Astrocyte (in vitro differentiated cells and primary cell): Measurements from ENCODE around the gene CDK17. TPM values are rescaled to one million over a fixed set of nuclear protein-coding genes. Genes with fewer than 3 reads are reported as not detected.

Experiments
- DNase-seq: peaks from one replicate; pipeline ENCODE4 v3.0.0-alpha.2; 2010; ENCODE audit warnings: low read depth
- FAIRE-seq: peaks from 2 replicates; lab custom pipeline; 2011; peaks lifted over from hg19 to GRCh38; lab: Jason Lieb, UNC
- H2AFZ ChIP-seq: 2 replicates; pipeline ENCODE4 v1.6.0; 2012; ENCODE audit warnings: low read depth, low read length, inconsistent platforms
- H3K27ac ChIP-seq: 2 replicates; pipeline ENCODE4 v1.5.1; 2011; ENCODE audit warnings: low read depth, low read length, inconsistent platforms
- H3K27me3 ChIP-seq: 2 replicates; pipeline ENCODE4 v1.6.0; 2011; ENCODE audit warnings: low read length, inconsistent platforms; ENCODE audit not compliant: insufficient read depth
- H3K36me3 ChIP-seq: 2 replicates; pipeline ENCODE4 v1.5.1; 2011; ENCODE audit warnings: low read length, inconsistent platforms; ENCODE audit not compliant: insufficient read depth
- H3K4me1 ChIP-seq: 2 replicates; pipeline ENCODE4 v1.5.1; 2011; ENCODE audit warnings: low read length, inconsistent platforms; ENCODE audit not compliant: insufficient read depth
- H3K4me2 ChIP-seq: 2 replicates; pipeline ENCODE4 v1.6.0; 2012; ENCODE audit warnings: low read length, inconsistent platforms
- H3K4me3 ChIP-seq: 2 replicates; pipeline ENCODE4 v1.5.1; 2011; ENCODE audit warnings: low read depth, mild to moderate bottlenecking, low read length, inconsistent platforms; ENCODE audit not compliant: insufficient read depth
- H3K79me2 ChIP-seq: 2 replicates; pipeline ENCODE4 v1.6.0; 2012; ENCODE audit warnings: mild to moderate bottlenecking, low read length, inconsistent platforms; ENCODE audit not compliant: insufficient read depth
- H3K9ac ChIP-seq: 2 replicates; pipeline ENCODE4 v1.6.0; 2012; ENCODE audit warnings: mild to moderate bottlenecking, low read length, inconsistent platforms
- H3K9me3 ChIP-seq: 2 replicates; pipeline ENCODE4 v1.5.1; 2012; ENCODE audit warnings: low read depth, mild to moderate bottlenecking, low read length, inconsistent platforms; ENCODE audit not compliant: insufficient read depth
- H4K20me1 ChIP-seq: 2 replicates; pipeline ENCODE4 v1.6.0; 2012; ENCODE audit warnings: low read length, inconsistent platforms; ENCODE audit not compliant: insufficient read depth
- H3K27ac Mint-ChIP-seq: one replicate; pipeline ENCODE4 v1.8.0; 2021; ENCODE audit warnings: mild to moderate bottlenecking, mixed read lengths; ENCODE audit not compliant: unreplicated experiment
- H3K27me3 Mint-ChIP-seq: one replicate; pipeline ENCODE4 v1.8.0; 2021; ENCODE audit warnings: low read depth, mixed read lengths; ENCODE audit not compliant: unreplicated experiment
- H3K36me3 Mint-ChIP-seq: one replicate; pipeline ENCODE4 v1.8.0; 2021; ENCODE audit warnings: low read depth, mixed read lengths; ENCODE audit not compliant: unreplicated experiment
- H3K4me1 Mint-ChIP-seq: one replicate; pipeline ENCODE4 v1.8.0; 2021; ENCODE audit warnings: low read depth, mixed read lengths; ENCODE audit not compliant: unreplicated experiment
- H3K4me3 Mint-ChIP-seq: one replicate; pipeline ENCODE4 v1.8.0; 2021; ENCODE audit warnings: mild to moderate bottlenecking, moderate library complexity, mixed read lengths; ENCODE audit not compliant: unreplicated experiment
- H3K9me3 Mint-ChIP-seq: one replicate; pipeline ENCODE4 v1.8.0; 2021; ENCODE audit warnings: mild to moderate bottlenecking, mixed read lengths; ENCODE audit not compliant: unreplicated experiment
- CTCF ChIP-seq: IDR thresholded peaks from 2 replicates; pipeline ENCODE4 v1.5.1; 2011; ENCODE audit warnings: low read depth, mild to moderate bottlenecking, inconsistent platforms, low read length, moderate library complexity; ENCODE audit not compliant: insufficient read depth
- EZH2 ChIP-seq: IDR thresholded peaks from 2 replicates; pipeline ENCODE4 v1.6.1; 2012; ENCODE audit warnings: mild to moderate bottlenecking, low read length, inconsistent platforms; ENCODE audit not compliant: insufficient read depth
- total RNA-seq: library from RNA; stranded (reverse); gene quantifications from 2 replicates; pipeline ENCODE4 v1.2.1, GENCODE V29; 2021

Gene CDK17
- total RNA-seq, 1 donor from 2014 or later: 64.2 TPM

GRCh38 chr12:96234591-96235483, 165.4 kb downstream of the CDK17 start:
- no peak overlapping the region for H3K4me3 Mint-ChIP-seq
- H3K36me3 Mint-ChIP-seq: peaks cover 15% of the 10 kb centered on the region
- TF ChIP-seq CTCF (no peak), EZH2 (no peak)
- Histone ChIP-seq H3K9ac (peak overlapping the region; percentile 32), H3K27me3 (no peaks in the 10 kb centered on the region), H3K4me1 (peaks cover 56% of the 10 kb centered on the region), H3K36me3 (peaks cover 6% of the 10 kb centered on the region), H4K20me1 (peaks cover 91% of the 10 kb centered on the region), H2AFZ (no peak overlapping the region), H3K27ac (peak overlapping the region; percentile 28), H3K4me3 (no peak overlapping the region), H3K79me2 (peaks cover 90% of the 10 kb centered on the region), H3K4me2 (peak overlapping the region; percentile 20), H3K9me3 (no peaks in the 10 kb centered on the region)
- no peaks in the 10 kb centered on the region for H3K27me3 Mint-ChIP-seq
- no peaks in the 10 kb centered on the region for H3K9me3 Mint-ChIP-seq
- FAIRE-seq (no peak), DNase-seq (no peak)
- H3K27ac Mint-ChIP-seq: no peak overlapping the region
- H3K4me1 Mint-ChIP-seq: peaks cover 34% of the 10 kb centered on the region

GRCh38 chr12:96233939-96234461, 166.2 kb downstream of the CDK17 start:
- peaks cover 88% of the 10 kb centered on the region for H3K79me2 ChIP-seq
- H3K4me3 Mint-ChIP-seq: no peak overlapping the region

More at GRCh38 chr12:96233939-96234461, 166.2 kb downstream of the CDK17 start:
- H3K36me3 ChIP-seq: peaks cover 6% of the 10 kb centered on the region
- H3K9ac ChIP-seq: peak overlapping the region; percentile 65
- Mint-ChIP-seq H3K9me3 (no peaks in the 10 kb centered on the region), H3K4me1 (peaks cover 32% of the 10 kb centered on the region), H3K27me3 (no peaks in the 10 kb centered on the region), H3K36me3 (peaks cover 15% of the 10 kb centered on the region), H3K27ac (peak overlapping the region; percentile 47)
- H2AFZ ChIP-seq: no peak overlapping the region
- H3K4me2 ChIP-seq: peak overlapping the region; percentile 23
- H3K27me3 ChIP-seq: no peaks in the 10 kb centered on the region
- H3K27ac ChIP-seq: peak overlapping the region; percentile 72
- no peak for FAIRE-seq
- peak; percentile 97 for DNase-seq
- H3K4me3 ChIP-seq: no peak overlapping the region
- H3K9me3 ChIP-seq: no peaks in the 10 kb centered on the region
- H3K4me1 ChIP-seq: peaks cover 52% of the 10 kb centered on the region
- TF ChIP-seq EZH2: no peak
- TF ChIP-seq CTCF: no peak
- H4K20me1 ChIP-seq: peaks cover 91% of the 10 kb centered on the region
